ENCODE data around the gene FXR1.

FXR1 gene

GRCh38 chr3:180961552-180961951 is 49.1 kb downstream of the FXR1 start:
- no peak for DNase-seq (ENCODE audit: low read depth)
- TF ChIP-seq CTCF (conservative IDR thresholded peaks at IDR 0.05; ENCODE audit: control insufficient read depth, insufficient read depth, low read depth, low read length) = no peak
- H3K4me3 ChIP-seq (ENCODE audit: control insufficient read depth, low read depth, low read length) = no peak overlapping the region

GRCh38 chr3:180962530-180962929 is 50.1 kb downstream of the FXR1 start:
- no peak for DNase-seq (ENCODE audit: low read depth)
- no peak for TF ChIP-seq CTCF (conservative IDR thresholded peaks at IDR 0.05; ENCODE audit: control insufficient read depth, insufficient read depth, low read depth, low read length)
- no peak overlapping the region for H3K4me3 ChIP-seq (ENCODE audit: control insufficient read depth, low read depth, low read length)

DNA sequence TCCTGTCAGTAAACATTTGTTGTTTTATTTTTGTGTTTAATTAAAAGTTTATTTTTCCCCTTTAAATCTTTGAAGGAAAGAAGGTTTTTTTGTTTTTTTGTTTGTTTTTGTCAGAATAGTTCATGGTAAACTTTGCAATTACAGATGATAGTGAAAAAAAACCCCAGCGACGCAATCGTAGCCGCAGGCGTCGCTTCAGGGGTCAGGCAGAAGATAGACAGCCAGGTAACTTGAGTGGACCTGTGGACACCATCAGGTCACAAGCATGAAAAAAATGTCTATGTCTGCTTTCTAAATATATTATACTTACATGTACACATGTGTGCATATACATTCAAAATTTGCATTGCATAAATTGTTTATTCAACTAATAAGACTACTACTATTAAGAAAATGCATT is 58.5 kb downstream of the FXR1 start:
- no peak for TF ChIP-seq CTCF (conservative IDR thresholded peaks at IDR 0.05; ENCODE audit: control insufficient read depth, insufficient read depth, low read depth, low read length)
- DNase-seq (ENCODE audit: low read depth) = no peak
- H3K4me3 ChIP-seq (ENCODE audit: control insufficient read depth, low read depth, low read length) = no peak overlapping the region

- no peak for TF ChIP-seq CTCF (conservative IDR thresholded peaks at IDR 0.05; ENCODE audit: control insufficient read depth, insufficient read depth, low read depth, low read length)
- DNase-seq (ENCODE audit: low read depth) = no peak
- H3K4me3 ChIP-seq (ENCODE audit: control insufficient read depth, low read depth, low read length) = no peak overlapping the region
These were observed 61.1 kb downstream of the FXR1 start for GRCh38 chr3:180973543-180973942.

- H3K4me3 ChIP-seq (ENCODE audit: control insufficient read depth, low read depth, low read length) = no peak overlapping the region
- DNase-seq (ENCODE audit: low read depth) = no peak
- no peak for TF ChIP-seq CTCF (conservative IDR thresholded peaks at IDR 0.05; ENCODE audit: control insufficient read depth, insufficient read depth, low read depth, low read length)
These were observed 61.8 kb downstream of the FXR1 start for GRCh38 chr3:180974286-180974685.

GRCh38 chr3:180977498-180977897 is 65.0 kb downstream of the FXR1 start:
- no peak for DNase-seq (ENCODE audit: low read depth)

More at GRCh38 chr3:180977498-180977897, 65.0 kb downstream of the FXR1 start:
- TF ChIP-seq CTCF (conservative IDR thresholded peaks at IDR 0.05; ENCODE audit: control insufficient read depth, insufficient read depth, low read depth, low read length) = no peak
- no peak overlapping the region for H3K4me3 ChIP-seq (ENCODE audit: control insufficient read depth, low read depth, low read length)

Measured in fibroblast of mammary gland (primary cell).